ENCODE measurements around the gene TNRC6C.

The TNRC6C gene

DNA sequence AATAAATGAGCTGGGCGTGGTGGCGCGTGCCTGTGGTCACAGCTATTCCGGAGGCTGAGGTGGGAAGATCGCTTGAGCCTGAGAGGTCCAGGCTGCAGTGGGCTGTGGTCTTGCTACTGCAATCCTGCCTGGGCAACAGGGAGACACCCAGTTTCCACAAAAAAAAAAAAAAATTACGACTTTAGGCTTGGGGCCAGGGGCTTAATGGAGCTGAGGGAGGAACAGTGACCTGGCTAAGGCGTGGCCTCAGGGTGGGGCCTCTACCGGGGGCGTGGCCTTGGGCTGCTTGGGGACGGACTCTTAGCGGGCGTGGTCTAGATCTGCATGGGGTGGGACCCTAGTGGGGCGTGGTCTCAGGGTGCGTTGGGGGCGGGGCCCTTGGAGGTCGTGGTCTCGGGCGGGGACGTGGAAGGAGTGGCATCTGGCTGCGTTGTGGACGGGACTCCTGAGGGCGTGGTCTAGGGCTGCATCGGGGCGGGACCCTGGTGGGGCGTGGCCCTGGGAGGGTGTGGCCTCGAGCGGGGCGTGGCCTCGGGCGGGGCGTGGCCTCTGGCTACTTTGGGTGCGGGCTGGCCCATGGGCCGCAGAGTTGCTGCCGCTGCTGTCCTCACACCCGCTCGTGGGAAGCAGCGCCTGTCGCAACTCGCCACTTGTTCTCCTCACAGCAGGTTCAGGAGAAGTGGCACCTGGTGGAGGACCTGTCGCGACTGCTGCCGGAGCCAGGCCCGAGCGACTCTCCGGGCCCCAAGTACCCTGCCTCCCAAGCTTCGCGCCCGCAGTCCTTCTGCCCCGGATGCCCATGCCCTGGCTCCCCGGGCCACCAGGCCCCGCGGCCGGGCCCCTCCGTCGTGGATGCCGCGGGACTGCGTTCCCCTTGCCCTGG, 181.9 kb downstream of the TNRC6C start:
- DNase-seq (ENCODE audit: low spot score): peak; percentile 96
- TF ChIP-seq, protein P1, sequence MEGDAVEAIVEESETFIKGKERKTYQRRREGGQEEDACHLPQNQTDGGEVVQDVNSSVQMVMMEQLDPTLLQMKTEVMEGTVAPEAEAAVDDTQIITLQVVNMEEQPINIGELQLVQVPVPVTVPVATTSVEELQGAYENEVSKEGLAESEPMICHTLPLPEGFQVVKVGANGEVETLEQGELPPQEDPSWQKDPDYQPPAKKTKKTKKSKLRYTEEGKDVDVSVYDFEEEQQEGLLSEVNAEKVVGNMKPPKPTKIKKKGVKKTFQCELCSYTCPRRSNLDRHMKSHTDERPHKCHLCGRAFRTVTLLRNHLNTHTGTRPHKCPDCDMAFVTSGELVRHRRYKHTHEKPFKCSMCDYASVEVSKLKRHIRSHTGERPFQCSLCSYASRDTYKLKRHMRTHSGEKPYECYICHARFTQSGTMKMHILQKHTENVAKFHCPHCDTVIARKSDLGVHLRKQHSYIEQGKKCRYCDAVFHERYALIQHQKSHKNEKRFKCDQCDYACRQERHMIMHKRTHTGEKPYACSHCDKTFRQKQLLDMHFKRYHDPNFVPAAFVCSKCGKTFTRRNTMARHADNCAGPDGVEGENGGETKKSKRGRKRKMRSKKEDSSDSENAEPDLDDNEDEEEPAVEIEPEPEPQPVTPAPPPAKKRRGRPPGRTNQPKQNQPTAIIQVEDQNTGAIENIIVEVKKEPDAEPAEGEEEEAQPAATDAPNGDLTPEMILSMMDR (IDR thresholded peaks at IDR 0.05; ENCODE audit: extremely low read depth, missing control alignments): no peak

DNA sequence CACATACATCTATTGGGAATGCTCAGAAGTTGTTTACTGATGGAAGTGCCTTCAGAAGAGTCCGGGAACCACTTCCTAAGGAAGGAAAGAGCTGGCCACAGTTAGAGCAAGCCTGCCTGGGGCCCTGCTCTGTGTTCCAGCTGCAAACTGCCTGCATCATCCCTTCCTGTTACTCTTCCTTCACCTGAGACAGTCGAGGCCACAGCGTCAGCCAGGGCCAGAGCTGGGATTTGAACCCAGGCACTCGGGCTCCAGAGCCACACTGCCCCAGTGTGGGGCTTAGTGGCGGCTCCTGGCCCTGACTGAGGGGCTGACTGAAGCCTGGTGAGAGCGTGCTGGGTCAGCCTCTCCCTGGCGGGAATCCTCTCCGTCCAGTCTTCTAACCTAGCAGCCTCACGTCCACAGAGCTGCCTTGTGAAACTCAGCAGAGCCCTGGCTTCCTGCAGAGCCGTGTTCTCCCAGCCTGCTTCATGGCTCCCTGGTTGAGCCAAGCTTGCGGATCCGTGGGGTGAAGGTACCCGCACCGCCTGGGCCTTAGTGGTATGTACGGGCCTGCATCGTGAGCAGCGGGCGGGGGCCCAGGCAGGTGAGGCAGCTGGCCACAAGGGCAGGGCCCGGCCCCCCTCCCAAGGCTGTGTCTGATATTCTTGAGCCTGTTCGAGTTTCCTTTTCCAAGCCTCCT, 183.1 kb downstream of the TNRC6C start:
- no peak for DNase-seq (ENCODE audit: low spot score)
- TF ChIP-seq, protein P1 (IDR thresholded peaks at IDR 0.05; ENCODE audit: extremely low read depth, missing control alignments): no peak

DNA sequence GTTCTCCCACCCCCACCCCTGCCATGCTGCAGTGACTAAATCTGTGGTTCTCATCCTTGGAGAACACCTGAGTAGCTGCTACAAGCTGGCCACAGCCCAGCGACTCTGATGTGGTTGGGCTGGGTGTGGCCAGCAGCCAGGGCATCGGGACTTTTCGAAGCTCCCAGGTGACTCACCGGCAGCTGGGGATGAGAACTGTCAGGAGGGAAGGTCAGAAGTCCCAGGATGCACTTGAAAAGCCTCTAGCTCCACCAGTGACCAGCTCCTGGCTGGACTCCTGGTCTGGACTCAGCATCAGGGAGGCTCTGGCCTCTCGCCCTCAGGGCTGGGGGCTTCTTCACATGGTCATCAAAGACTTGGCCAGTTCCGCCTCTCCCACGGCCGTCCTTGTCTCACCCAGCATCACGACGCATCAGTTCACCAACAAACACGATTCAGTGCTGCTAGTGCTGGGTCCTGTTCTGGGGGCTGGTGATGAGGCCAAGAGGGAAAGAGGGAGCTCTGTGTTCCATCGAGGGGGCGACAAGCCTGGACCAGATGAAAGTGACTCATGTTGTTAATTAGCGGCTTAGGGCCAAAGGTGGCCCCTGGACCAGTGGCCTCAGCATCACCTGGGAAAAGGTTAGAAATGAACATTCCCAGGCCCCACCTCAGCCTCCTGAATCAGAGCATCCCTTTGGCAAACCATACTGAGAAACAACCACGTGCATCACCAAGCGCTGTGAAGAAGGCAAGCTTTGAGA, 183.8 kb downstream of the TNRC6C start:
- DNase-seq (ENCODE audit: low spot score): no peak
- TF ChIP-seq, protein P1 (IDR thresholded peaks at IDR 0.05; ENCODE audit: extremely low read depth, missing control alignments): no peak

DNA sequence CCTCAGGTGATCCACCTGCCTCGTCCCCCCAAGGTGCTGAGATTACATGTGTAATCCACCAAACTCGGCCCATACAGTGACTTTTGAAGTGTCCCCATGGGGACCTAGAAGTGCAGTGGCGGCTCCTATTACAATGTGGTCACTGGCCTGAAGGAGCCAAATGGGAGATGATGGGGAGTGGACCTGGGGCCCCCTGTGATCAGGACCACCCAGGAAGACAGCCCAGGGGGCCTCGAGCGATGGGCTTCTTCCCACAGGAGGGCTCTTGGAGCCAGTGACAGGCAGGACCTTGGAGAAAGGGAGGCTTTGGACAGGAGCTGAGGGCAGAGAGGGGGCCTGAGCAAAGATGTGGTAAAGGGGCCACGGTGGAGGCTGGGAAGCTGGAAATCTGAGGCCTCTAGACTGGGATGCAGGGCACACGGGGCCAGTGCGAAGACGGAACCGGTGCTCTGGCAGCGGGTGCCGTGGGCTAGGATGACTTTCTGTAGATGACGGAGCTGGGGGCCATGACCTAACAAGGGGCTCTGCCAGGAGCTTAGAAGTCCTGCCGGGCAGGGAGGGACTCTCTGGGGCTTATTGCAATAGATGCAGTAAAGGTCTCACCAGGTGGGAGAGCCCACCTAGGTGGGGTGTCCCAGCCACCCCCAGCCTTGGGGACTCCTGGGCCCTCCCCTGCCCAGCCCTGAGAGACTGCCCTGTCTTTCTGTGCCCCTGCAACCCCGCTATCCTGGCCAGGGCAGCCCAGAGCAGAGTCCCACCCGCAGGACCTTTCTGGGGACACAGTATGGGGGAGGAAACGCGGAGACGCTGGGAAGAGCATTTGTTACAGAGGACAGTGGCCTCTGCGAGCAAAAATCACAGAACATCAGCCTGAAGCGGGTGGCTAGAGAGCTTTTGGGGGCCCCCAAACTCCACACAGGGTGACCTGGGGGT, 185.0 kb downstream of the TNRC6C start:
- no peak for DNase-seq (ENCODE audit: low spot score)
- TF ChIP-seq, protein P1 (IDR thresholded peaks at IDR 0.05; ENCODE audit: extremely low read depth, missing control alignments): no peak

DNA sequence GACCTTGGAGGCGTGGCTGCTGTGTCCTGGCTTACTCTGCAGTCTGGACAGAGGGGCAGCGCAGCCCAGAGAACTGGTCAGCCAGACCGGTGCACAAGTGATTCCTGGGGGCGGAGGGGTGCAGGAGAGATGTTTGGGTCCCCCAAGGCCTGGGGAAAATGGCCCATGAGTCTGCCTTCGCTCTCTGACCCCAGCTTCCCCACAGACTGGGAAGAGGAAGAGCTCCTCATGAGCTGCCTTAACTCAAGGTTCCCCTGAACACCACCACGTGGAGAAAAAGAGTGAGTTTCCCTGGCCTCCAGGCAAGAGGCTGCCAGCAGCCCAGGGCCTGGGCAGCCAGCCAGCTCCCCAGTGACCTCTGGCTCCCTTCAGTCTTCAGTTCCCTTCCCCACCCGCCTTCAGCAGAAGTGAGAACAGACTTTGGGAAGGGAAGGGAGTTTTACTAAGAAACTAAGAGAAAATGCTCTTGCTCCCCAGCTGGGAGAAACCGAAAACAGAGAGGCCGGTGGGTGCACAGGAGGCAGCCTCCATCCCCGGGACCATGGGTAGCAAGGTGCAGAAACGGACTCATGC, 185.7 kb downstream of the TNRC6C start:
- TF ChIP-seq, protein P1 (IDR thresholded peaks at IDR 0.05; ENCODE audit: extremely low read depth, missing control alignments): no peak
- DNase-seq (ENCODE audit: low spot score): no peak

DNA sequence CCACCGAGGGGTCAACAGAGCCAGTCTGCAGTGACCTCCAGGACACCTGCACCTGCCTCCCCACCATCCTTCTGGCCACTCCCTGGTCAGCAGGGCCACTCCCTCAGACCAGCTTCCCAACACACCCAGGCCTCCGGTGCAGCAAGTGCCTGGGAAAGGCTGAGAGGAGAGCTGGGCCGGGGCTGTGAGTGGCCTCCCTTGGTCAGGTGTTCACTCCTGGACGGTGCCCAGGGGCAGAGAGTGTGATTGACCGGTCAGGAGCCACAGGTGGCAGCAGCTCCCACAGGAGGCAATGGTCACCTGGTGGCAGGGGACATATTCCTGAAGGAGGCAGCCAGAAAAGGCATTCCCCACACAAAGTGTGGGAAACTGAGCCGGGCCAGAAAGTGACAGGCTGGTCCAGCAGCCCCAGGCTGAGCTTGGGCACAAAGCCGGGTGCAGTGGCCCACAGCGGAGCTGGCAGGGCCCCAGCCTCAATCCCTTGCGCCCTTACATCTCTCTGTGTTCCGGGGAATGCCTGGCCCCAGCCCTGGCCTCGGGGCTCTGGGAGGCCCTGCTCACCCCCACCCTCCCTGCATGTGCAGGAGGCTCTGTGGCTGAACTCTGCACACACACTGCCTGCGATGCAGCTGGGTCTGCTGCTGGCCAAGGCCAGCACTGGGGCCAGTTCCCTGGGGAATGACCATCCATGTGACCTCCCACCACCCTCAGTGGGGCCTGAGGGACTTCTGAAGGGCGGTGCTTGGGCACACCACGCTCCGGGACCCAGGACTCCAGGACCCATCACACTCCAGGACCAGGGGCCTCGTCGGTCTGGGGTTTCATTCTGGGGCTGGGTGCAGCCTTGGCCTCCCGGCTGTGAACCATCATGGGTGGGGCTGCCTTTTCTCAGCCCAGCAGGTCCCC, 186.5 kb downstream of the TNRC6C start:
- TF ChIP-seq, protein P1 (IDR thresholded peaks at IDR 0.05; ENCODE audit: extremely low read depth, missing control alignments): no peak
- no peak for DNase-seq (ENCODE audit: low spot score)

All from GM20000 (cell line).